Activated CD8-positive, alpha-beta memory T cell treated with anti-CD3 and anti-CD28 coated beads for 24 hours (primary cell): ENCODE measurements around the gene DESI2.
"Not testable (repeated sequence)": the region's sequence is repeated elsewhere in the genome, so short reads cannot be mapped to it uniquely, and the experiment has no call there.

Experiments
- DNase-seq: peaks from one replicate; pipeline ENCODE4 v3.0.0-alpha.2; 2020

DESI2 gene

DNA sequence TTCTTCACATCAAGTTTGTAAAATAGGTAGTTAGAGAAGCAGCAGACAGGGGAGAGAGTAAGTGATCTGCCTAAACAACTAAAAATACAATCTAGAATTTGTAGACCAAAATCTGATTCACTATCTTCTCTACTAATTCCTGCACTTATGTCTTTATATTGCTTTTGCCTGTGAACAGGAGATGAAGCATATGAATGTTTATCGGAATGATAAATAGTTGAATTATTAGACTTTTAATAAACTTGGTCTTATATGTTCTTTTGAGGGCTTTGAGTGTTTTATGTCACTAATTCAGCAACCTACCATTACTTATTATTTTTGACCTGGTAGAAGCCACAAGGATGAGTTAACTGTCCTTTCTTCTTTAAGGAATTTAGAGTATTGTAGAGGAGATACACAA is 2.3 kb downstream of the DESI2 start:
- no peak for DNase-seq

DNA sequence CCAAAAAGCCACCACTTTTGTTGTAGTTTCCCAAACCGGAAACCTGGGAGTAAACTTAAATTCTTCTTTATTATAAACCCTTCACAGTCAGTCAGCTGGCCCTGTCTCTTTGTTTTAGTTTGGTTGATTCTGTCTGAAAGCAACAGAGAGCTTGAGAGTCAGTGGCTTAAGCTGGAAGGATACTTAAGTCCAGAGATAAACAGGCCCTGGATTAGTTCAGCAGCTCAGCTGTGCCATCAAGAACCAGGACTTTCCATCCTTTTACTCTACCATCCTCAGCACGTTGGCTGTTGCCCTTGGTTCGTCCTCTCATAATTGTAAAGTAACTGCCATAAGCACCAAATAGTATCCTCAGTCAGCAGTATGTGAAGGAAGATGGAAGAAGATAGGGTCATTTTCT is 4.5 kb downstream of the DESI2 start:
- no peak for DNase-seq

DNA sequence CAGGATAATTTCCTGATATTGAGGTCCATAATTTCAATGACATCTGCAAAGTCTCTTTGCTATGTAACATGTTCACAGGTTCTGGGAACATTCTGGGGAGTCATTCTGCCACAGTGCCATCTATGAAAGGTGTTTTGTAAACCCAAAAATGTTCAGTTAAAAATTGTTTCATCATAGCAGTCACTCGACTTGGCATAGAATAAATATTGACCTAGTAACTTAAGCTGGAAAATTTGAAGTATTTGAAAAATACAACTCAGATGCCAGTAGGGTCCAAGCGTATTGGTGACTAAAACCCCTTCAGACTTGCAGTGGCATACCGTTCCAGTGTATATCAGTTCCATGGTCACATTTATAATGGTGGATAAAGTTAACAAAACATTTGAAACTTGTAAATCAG is 6.8 kb downstream of the DESI2 start:
- DNase-seq: no peak

DNA sequence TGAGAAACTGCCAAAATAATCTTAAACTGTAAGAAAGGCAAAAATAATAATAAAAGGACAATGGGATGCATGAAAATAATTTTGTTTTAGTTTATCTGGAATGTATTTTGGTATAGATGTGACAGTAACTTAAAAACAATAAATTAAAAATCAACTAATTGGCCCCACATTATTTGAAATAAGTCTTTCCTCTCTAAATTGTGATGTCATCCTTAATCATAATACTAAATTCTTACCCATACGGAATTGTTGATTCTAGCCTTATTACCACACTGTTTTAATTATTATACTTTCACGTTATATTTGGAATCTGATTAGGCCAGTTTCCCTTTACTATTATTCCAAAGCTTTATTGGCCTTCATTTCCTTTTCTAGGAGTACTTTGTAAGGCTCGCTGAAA is 7.7 kb downstream of the DESI2 start:
- no peak for DNase-seq

DNA sequence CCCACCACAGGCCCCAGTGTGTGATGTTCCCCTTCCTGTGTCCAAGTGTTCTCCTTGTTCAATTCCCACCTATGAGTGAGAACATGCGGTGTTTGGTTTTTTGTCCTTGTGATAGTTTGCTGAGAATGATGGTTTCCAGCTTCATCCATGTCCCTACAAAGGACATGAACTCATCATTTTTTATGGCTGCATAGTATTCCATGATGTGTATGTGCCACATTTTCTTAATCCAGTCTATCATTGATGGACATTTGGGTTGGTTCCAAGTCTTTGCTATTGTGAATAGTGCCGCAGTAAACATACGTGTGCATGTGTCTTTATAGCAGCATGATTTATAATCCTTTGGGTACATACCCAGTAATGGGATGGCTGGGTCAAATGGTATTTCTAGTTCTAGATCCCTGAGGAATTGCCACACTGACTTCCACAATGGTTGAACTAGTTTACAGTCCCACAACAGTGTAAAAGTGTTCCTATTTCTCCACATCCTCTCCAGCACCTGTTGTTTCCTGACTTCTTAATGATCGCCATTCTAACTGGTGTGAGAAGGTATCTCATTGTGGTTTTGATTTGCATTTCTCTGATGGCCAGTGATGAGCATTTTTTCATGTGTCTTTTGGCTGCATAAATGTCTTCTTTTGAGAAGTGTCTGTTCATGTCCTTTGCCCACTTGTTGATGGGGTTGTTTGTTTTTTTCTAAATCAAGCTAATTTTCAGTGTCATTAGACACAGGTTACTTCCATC is 8.8 kb downstream of the DESI2 start:
- not testable (repeated sequence) for DNase-seq

DNA sequence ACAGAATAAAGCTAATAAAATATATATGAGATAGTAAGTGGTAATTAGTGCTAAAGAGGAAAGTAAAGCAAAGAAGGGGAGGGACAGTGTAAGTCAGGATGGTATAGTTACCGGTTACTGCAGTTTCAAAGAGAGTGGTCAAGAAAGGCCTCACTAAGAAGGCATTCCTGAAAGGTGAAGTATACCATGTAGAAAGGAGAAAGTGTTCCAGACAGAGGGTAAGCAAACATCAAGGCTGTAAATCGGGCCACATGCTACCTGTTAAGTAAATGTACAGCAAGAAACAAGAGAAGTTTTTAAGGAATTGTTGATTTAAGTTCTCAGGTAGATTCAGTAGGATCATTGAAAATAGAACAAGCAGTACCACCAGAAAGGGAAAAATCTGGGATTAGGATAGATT is 9.7 kb downstream of the DESI2 start:
- no peak for DNase-seq

DNA sequence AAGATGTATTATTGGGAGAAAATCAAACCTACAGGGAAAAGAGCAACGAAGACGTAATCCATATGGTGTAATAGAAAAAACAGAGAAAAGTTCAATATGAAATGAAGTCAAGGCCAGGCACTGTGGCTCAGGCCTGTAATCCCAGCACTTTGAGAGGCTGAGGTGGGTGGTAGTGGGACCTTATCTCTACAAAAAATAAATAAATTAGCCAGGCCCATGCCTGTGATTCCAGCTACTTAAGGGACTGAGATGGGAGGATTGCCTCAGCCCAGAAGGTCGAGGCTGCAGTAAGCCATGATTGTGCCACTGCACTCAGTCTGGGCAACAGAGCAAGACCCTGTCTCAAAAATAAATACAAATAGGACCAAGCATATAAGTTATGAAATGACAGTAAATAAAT is 11.4 kb downstream of the DESI2 start:
- no peak for DNase-seq

DNA sequence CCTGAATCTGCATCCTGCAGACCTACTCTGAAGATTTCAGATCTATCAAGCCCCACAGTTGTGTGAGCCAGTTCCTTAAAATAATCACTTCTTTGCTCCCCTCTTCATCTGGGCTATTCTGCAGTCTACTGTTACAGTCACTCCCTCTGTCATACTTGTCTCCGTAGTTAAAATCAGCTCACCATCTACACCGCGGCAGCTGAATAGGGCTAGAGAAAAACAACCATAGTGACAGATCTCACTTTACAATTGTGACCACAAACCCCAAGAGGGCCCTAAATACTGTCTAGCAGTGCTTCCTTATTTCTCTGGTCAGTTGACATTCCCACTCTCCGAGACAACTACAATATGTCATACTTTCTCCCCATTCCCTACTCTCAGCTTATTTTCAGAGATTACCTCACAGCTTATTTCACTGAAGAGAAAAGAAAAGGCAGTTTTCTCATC is 12.9 kb downstream of the DESI2 start:
- DNase-seq: no peak

DNA sequence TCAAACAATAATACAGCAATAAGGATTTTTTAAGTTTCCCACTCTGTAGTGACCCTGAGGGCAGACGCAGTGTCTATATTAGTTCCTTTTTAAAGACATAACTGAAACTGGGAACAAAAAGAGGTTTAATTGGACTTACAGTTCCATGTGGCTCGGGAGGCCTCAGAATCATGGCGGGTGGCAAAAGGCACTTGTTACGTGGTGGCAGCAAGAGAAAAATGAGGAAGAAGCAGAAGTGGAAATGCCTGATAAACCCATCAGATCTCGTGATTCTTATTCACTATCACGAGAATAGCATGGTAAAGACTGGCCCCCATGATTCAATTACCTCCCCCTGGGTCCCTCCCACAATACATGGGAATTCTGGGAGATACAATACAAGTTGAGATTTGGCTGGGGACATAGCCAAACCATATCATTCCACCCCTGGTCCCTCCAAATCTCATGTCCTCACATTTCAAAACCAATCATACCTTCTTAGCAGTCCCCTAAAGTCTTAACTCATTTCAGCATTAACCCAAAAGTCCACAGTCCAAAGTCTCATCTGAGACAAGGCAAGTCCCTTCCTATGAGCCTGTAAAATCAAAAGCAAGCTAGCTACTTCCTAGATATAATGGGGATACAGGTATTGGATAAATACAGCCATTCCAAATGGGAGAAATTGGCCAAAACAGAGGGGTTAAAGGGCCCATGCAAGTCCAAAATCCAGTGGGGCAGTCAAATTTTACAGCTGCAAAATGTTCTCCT is 13.9 kb downstream of the DESI2 start:
- DNase-seq: not testable (repeated sequence)

DNA sequence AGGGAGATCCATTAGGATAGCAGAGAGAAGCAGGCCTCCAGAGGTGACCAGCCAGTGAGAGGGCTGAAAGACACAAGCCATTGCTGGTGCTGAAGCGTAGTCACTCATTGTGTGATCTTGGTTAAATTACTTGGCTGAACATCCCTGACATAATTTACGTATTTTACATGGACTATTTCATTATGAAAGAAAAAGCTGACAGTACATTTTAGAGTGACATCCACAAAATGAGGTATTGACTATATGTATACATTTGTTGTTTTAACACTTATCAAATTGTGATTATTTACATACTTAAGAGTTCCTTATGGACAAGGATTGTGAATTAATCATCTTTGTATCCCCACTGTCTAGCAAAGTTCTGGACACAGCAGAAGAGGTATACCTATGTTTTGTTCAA is 14.9 kb downstream of the DESI2 start:
- no peak for DNase-seq

DNA sequence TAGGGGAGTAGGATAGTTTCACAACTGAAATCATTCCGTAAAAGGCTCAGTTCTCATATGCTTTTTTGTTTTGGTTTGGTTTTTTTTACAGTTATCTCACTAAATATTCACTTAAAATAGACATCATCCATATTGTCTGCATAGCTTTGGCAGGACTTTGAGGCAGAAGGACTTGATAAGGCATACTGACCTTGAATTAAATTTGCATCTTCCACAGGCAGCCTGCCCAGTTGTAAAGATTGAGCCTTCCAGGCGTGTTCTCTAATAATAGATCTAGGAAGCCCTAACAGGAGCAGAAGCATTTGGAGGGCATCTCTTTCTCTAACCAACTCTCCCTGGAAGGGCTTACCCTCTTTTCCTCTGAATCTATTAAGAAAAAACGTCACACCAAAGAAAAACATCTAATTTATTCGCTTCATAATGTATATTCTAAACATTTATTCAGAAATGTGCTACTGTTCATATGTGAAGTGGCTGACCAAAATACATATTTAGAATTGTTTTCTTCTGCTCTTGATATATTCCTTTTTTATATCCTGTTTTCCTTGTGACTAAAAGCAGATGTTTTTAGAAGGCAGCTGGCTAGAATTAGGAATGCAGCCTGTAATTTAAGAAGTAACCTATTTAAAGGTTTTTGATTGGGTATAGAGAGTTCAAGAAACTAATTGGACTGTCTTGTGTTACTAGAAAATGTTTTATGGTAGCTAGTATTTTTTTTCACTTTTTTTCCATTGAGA is 20.2 kb downstream of the DESI2 start:
- DNase-seq: no peak

DNA sequence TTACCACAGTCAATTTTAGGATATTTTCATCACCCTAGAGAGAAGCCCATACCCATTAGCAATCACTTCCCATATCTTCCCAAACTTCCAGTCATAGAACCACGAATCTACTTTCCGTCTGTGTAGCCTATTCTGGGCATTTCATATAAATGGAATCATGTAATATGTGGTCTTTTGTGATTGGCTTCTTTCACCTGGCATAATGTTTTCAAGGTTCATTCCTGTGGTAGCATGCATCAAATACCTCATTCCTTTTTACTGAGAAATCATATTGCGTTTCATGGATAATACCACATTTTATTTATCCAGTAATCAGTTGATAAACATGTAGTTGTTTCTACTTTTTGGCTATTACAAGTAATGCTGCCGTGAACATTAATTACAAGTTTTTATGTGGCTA is 21.5 kb downstream of the DESI2 start:
- DNase-seq: no peak

DNA sequence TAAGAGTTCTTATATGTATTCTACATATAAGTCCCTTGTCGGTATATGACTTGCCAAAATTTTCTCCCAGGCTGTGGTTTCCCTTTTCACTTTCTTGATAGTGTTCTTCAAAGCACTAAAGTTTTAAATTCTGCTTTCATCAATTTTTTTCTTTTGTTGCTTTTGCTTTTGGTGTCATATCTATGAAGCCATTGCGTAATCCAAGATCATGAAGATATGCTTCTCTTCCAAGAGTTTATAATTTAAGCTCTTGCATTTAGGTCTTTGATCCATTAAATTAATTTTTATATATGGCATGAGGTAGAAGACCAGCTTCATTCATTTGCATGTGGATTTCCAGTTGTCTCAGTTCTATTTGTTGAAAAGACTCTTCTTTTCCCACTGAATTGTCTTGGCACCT is 22.2 kb downstream of the DESI2 start:
- no peak for DNase-seq

DNA sequence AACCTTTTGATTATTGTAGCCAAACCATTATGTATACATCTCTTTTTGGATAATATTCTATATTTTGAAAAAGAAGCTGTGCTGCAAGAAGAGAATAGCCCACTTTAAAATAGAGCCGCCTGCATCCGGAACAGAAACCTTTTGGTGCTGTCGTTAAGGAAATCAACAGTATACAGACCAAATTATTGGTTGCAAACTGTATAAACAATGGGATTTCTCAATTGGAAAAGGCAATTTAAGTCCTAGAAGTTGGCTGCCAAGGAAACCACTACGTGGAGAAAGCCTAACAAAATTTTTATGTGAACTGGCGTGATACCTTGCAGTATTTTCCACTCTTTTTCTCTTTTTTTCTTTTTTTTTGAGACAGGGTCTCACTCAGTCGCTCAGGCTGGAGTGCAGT is 25.8 kb downstream of the DESI2 start:
- no peak for DNase-seq

DNA sequence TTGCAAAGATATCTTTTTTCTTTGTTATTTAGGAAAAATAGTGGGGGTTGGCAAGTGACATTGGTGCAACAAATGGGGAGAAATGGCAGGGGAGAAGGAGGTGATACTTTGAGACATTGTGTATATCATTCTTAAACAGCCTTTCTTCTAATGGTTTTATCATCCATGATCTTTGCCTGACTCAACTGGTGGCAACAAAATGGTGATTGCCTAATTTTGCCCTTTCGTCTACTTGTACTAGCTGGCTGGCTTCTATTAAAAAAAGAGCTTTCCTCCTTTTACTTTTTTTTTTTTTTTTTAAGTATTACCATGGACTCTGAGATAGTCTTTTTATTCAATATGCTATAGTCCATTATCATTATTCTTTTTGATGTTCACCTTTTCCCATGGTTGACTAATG is 27.7 kb downstream of the DESI2 start:
- DNase-seq: no peak

DNA sequence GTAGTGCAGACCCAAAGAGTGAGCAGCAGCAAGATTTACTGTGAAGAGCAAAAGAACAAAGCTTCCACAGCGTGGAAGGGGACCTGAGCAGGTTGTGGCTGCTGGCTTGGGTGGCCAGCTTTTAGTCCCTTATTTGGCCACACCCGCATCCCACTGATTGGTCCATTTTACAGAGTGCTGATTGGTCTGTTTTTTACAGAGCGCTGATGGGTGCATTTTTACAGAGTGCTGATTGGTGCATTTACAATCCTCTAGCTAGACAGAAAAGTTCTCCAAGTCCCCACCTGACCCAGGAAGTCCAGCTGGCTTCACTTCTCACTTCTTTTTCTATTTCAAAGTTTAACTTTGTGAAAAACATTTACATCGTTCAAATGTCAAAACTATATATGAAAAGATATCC is 29.2 kb downstream of the DESI2 start:
- not testable (repeated sequence) for DNase-seq

DNA sequence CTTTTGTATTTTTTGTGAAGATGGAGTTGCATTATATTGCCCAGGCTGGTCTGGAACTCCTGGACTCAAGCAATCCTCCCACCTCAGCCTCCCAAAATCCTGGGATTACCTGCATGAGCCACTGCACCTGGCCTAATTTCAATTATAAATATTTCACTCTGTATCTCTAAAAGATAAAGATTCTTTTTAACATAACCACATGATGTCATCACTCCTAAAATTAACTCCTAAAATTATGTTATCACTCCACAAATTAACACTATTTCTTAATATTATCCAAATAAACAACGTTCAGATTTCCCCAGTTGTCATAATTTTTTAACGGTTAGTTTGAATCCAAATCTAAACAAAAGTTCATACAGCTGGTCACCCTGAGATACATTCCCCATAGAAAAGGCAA is 43.0 kb downstream of the DESI2 start:
- DNase-seq: no peak

DNA sequence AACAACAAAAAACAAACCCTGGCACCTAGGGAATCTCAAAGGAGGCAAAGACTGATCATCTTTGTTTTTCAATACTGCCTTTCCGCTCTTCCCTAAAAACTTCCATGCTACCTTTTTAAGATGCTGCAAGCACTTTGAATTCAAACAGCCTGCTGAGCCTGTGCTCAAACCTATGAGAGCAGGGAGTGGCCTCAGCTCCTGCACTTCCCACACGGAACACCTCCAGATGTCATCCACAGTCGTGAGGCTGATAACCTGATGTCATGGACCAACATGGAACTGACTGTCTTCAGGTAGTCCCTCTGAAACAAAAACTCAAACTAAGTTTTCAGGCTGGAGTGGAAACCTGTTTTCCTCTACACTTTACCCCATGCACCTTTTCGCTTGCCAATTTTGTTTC is 46.8 kb downstream of the DESI2 start:
- DNase-seq: no peak

DNA sequence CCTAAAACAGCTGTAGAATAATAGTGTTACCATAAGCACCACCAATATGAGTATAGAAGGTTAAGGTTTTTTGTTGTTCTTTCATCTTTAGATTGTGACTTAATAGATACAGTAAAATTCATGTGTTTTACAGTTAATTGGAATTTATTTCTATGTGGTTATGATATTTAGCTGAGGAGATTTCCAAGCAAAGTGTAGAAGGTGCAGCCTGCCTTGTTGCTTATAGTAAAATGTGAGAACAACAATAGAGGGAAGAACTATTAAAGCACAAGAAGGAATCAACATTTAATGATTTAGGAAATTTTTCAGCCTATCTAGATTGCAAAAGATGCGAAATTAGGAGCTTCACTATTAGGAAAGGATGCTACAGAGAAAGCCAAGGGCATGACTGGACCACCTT is 47.9 kb downstream of the DESI2 start:
- DNase-seq: no peak

DNA sequence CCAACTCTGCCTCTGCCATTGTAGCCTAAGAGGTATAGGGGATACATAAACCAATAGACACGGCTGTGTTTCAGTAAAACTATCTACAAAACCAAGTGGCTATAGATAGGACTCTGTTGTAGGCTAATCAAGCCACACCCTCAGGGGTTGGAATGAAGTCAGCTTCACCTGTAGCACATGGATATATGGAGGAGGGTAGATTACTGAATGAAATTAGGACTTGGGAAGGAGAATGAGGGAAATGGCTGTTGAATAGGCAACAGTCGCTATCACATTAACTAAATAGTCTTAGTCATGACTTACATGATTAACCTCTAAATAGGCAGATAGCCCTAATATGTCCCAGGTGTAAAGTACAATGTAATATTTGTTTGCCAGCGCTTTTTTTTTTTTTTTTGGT is 49.7 kb downstream of the DESI2 start:
- no peak for DNase-seq

DNA sequence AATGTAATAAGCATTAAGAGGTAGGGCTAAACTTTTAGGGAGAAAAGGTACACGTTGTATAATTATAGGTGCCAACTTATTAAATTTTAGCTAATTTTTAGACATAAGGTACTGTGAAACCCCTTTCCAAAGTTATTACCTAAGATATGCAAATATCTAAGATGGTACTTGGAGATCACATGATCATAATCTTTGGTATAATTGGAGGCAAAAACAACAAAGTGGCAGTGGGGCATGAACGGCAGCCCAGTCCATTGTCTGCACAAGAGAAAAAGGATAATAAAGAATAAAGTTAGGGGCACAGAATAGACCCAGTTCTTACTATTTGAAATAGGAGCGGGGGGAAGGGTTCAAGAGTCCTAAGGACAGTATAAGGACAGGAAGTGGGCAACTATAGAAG is 51.2 kb downstream of the DESI2 start:
- DNase-seq: no peak

DNA sequence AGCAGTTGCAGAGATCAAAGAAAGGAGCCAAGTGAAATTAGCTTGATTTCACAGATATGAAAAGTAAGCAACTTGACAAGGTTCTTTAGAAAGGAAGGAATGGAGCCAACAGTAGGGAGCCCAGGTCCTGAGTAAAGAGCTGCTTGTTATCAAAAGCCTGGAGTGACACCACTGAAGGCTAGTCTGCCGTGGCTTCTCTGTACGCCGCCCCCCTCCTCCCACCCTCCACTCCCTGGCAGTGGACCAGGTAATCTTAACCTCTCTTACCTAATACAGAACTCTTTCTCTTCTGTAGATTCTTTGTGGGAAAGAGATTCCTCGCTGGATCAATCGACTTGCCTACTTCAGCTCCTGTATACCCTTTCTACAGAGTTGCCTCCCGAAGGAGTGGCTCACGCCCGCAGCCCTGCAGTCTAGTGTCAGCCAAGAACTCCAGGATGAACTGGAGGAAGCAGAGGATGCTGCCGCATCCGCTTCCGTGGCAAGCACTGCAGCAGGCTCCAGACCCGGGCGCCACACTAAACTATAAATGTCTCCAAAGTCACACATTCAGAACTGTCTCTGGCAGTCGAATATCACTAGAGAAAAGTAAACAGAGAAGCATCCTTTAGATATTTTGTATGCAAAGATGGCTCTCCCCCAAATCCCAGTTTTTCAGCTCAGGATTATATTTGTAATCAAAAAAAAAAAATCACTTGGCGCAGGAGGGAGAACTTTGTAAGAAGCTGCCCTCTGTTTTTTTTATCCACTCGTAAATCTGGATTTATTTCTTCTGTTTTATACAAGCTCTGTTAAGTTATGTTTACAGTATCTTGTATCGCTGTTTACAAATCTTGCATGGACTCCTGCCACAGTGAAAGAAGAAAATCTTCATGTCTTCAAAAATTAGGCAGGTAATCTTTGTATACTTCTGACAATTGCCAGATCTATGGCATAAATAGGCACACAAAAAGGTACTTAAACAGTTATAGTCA is 52.6 kb downstream of the DESI2 start:
- DNase-seq: peak; percentile 21

DNA sequence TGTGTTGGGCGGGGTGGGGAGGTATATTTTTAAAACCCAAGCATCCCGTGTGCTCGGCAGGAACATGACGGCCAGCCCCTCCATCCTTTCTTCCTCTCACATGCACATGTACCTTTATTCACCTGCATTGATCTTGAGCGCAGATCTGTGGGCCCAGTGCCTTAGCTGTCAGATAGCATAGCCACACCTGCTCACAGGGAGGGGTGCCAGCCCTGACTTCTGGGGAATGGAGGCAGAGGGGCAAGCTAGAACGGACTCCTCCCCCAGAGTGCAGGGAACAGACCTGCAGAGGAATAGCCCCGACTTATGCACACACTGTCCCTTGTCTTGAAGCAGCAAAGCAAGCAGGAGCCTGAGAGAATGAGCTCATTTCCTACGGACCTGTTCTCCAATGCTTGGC is 56.1 kb downstream of the DESI2 start:
- peak; percentile 26 for DNase-seq
